Measurements from ENCODE around the gene CAV1.

CAV1 gene

GRCh38 chr7:116593359-116594075, 68.7 kb downstream of the CAV1 start:
- H3K36me3 Mint-ChIP-seq (ENCODE audit: low read depth), result no peaks in the 10 kb centered on the region
- H3K9me3 Mint-ChIP-seq, result no peaks in the 10 kb centered on the region
- DNase-seq (ENCODE audit: low spot score), result no peak
- peaks cover 51% of the 10 kb centered on the region for H3K27me3 Mint-ChIP-seq (ENCODE audit: low read depth)
- H3K27ac Mint-ChIP-seq, result no peak overlapping the region
- H3K4me3 Mint-ChIP-seq, result no peak overlapping the region
- peaks cover 9% of the 10 kb centered on the region for H3K4me1 Mint-ChIP-seq (ENCODE audit: low read depth)

GRCh38 chr7:116595063-116595462, 70.2 kb downstream of the CAV1 start:
- H3K27me3 Mint-ChIP-seq (ENCODE audit: low read depth), result peaks cover 56% of the 10 kb centered on the region
- no peak for DNase-seq (ENCODE audit: low spot score)
- no peak overlapping the region for H3K4me3 Mint-ChIP-seq
- no peaks in the 10 kb centered on the region for H3K9me3 Mint-ChIP-seq
- peaks cover 4% of the 10 kb centered on the region for H3K4me1 Mint-ChIP-seq (ENCODE audit: low read depth)
- H3K36me3 Mint-ChIP-seq (ENCODE audit: low read depth), result no peaks in the 10 kb centered on the region
- no peak overlapping the region for H3K27ac Mint-ChIP-seq

GRCh38 chr7:116597384-116597783, 72.5 kb downstream of the CAV1 start:
- no peak overlapping the region for H3K27ac Mint-ChIP-seq
- H3K4me1 Mint-ChIP-seq (ENCODE audit: low read depth), result peaks cover 10% of the 10 kb centered on the region
- H3K4me3 Mint-ChIP-seq, result no peak overlapping the region
- DNase-seq (ENCODE audit: low spot score), result no peak
- H3K9me3 Mint-ChIP-seq, result no peaks in the 10 kb centered on the region
- H3K36me3 Mint-ChIP-seq (ENCODE audit: low read depth), result no peaks in the 10 kb centered on the region
- peaks cover 43% of the 10 kb centered on the region for H3K27me3 Mint-ChIP-seq (ENCODE audit: low read depth)

- H3K27ac Mint-ChIP-seq, result no peak overlapping the region
- H3K27me3 Mint-ChIP-seq (ENCODE audit: low read depth), result peaks cover 35% of the 10 kb centered on the region
- no peaks in the 10 kb centered on the region for H3K36me3 Mint-ChIP-seq (ENCODE audit: low read depth)
- peaks cover 7% of the 10 kb centered on the region for H3K4me1 Mint-ChIP-seq (ENCODE audit: low read depth)
- H3K4me3 Mint-ChIP-seq, result no peak overlapping the region
- H3K9me3 Mint-ChIP-seq, result no peaks in the 10 kb centered on the region
- DNase-seq (ENCODE audit: low spot score), result no peak
Observed at GRCh38 chr7:116598278-116598677, 73.4 kb downstream of the CAV1 start.

- no peaks in the 10 kb centered on the region for H3K36me3 Mint-ChIP-seq (ENCODE audit: low read depth)
- no peak overlapping the region for H3K4me3 Mint-ChIP-seq
- H3K4me1 Mint-ChIP-seq (ENCODE audit: low read depth), result peaks cover 7% of the 10 kb centered on the region
- H3K27ac Mint-ChIP-seq, result no peak overlapping the region
- peaks cover 31% of the 10 kb centered on the region for H3K27me3 Mint-ChIP-seq (ENCODE audit: low read depth)
- H3K9me3 Mint-ChIP-seq, result no peaks in the 10 kb centered on the region
- no peak for DNase-seq (ENCODE audit: low spot score)
Observed at GRCh38 chr7:116598861-116599260, 74.0 kb downstream of the CAV1 start.

GRCh38 chr7:116601426-116601825, 76.6 kb downstream of the CAV1 start:
- Mint-ChIP-seq H3K4me1 (ENCODE audit: low read depth) (peaks cover 7% of the 10 kb centered on the region), H3K4me3 (no peak overlapping the region), H3K9me3 (no peaks in the 10 kb centered on the region), H3K27me3 (ENCODE audit: low read depth) (peaks cover 19% of the 10 kb centered on the region), H3K27ac (no peak overlapping the region), H3K36me3 (ENCODE audit: low read depth) (no peaks in the 10 kb centered on the region)
- DNase-seq (ENCODE audit: low spot score), result no peak

- peaks cover 2% of the 10 kb centered on the region for H3K4me1 Mint-ChIP-seq (ENCODE audit: low read depth)
- no peak overlapping the region for H3K4me3 Mint-ChIP-seq
- H3K36me3 Mint-ChIP-seq (ENCODE audit: low read depth), result no peaks in the 10 kb centered on the region
- DNase-seq (ENCODE audit: low spot score), result no peak
- no peak overlapping the region for H3K27ac Mint-ChIP-seq
- H3K27me3 Mint-ChIP-seq (ENCODE audit: low read depth), result peaks cover 7% of the 10 kb centered on the region
- peaks cover 5% of the 10 kb centered on the region for H3K9me3 Mint-ChIP-seq
Observed at GRCh38 chr7:116607299-116607698, 82.5 kb downstream of the CAV1 start.

- DNase-seq (ENCODE audit: low spot score), result no peak
- Mint-ChIP-seq H3K4me3 (no peak overlapping the region), H3K27me3 (ENCODE audit: low read depth) (peaks cover 18% of the 10 kb centered on the region), H3K27ac (no peak overlapping the region), H3K4me1 (ENCODE audit: low read depth) (peaks cover 2% of the 10 kb centered on the region), H3K9me3 (peaks cover 5% of the 10 kb centered on the region), H3K36me3 (ENCODE audit: low read depth) (no peaks in the 10 kb centered on the region)
Observed at GRCh38 chr7:116610210-116610609, 85.4 kb downstream of the CAV1 start.

- Mint-ChIP-seq H3K36me3 (ENCODE audit: low read depth) (no peaks in the 10 kb centered on the region), H3K9me3 (peaks cover 5% of the 10 kb centered on the region), H3K27me3 (ENCODE audit: low read depth) (peaks cover 18% of the 10 kb centered on the region), H3K27ac (no peak overlapping the region), H3K4me3 (no peak overlapping the region), H3K4me1 (ENCODE audit: low read depth) (peaks cover 2% of the 10 kb centered on the region)
- DNase-seq (ENCODE audit: low spot score), result no peak
Observed at GRCh38 chr7:116610721-116611120, 85.9 kb downstream of the CAV1 start.
